K562 (cell line): Measurements from ENCODE around the gene BCAS3. TPM values are rescaled to one million over a fixed set of nuclear protein-coding genes. Genes with fewer than 3 reads are reported as not detected.

Experiments
- ATAC-seq: fragments of 200-7000 bp; cut with Tn5 transposase; 3 replicates; pipeline ENCODE4 v1.9.1; 2020; ENCODE audit warnings: moderate library complexity
- BruUV-seq: library from RNA; stranded (reverse); fragments of 400-500 nt; replicated peaks from 2 replicates; lab custom pipeline; 2021; lab: Mats Ljungman, UMichigan
- CTCF ChIA-PET: fragments of 300-600 bp; formaldehyde crosslinking; extraction: SDS; loops from one replicate; lab custom pipeline; 2021; ENCODE audit warnings: low intra/inter-chr PET ratio; lab: Yijun Ruan, JAX
- POLR2A ChIA-PET: fragments of 300-600, 350-650 bp; sonication (Branson Sonifier 250); formaldehyde crosslinking; extraction: SDS; loops from one replicate; lab custom pipeline; 2021; ENCODE audit warnings: antibody characterized with exemption, inconsistent platforms; lab: Yijun Ruan, JAX
- DNase-seq, 4 experiments: peaks; one replicate each; pipeline versions ENCODE4 v3.0.0 to v3.0.0-alpha.2; 2011 to 2018; ENCODE audit warnings: low spot score in 3 of 4, mixed read lengths in 3 of 4; ENCODE audit errors: extremely low read depth in 1 of 4
- FAIRE-seq: peaks from 2 replicates; lab custom pipeline; 2011; peaks lifted over from hg19 to GRCh38; lab: Jason Lieb, UNC
- H2AFZ ChIP-seq: 2 replicates; pipeline ENCODE4 v1.6.0; 2011; ENCODE audit warnings: low read depth, low read length, control low read depth, inconsistent platforms
- H3K27ac ChIP-seq: fragments of 200-600 bp; 3 replicates; pipeline ENCODE4 v1.8.0; 2011; ENCODE audit warnings: low read depth, mild to moderate bottlenecking, control low read depth, inconsistent platforms, low read length, moderate library complexity, mixed read lengths; ENCODE audit errors: extremely low read depth
- H3K27me3 ChIP-seq, 2 experiments: fragments of 300-600 bp in 1 of 2; 2 replicates in 1 of 2; 3 replicates in 1 of 2; pipeline versions ENCODE4 v1.6.0 to v1.8.0; 2011; ENCODE audit warnings: inconsistent platforms in 2 of 2, low read length in 2 of 2, mild to moderate bottlenecking in 1 of 2, mixed read lengths in 1 of 2, moderate library complexity in 1 of 2; ENCODE audit not compliant: control insufficient read depth in 2 of 2, insufficient read depth in 2 of 2
- H3K36me3 ChIP-seq: fragments of 300-600 bp; 3 replicates; pipeline ENCODE4 v1.8.0; 2011; ENCODE audit warnings: mild to moderate bottlenecking, low read length, inconsistent platforms; ENCODE audit not compliant: control insufficient read depth, insufficient read depth
- H3K4me1 ChIP-seq, 2 experiments: fragments of 200-600 bp in 1 of 2; replicated peaks in 1 of 2; 2 replicates in 1 of 2; 3 replicates in 1 of 2; pipeline versions ENCODE4 v1.5.1 to v1.8.0; 2011; ENCODE audit warnings: inconsistent platforms in 2 of 2, low read length in 2 of 2, mild to moderate bottlenecking in 1 of 2, mixed read lengths in 1 of 2, moderate library complexity in 1 of 2; ENCODE audit not compliant: control insufficient read depth in 2 of 2, insufficient read depth in 2 of 2
- H3K4me2 ChIP-seq: 2 replicates; pipeline ENCODE4 v1.6.1; 2011; ENCODE audit warnings: low read length, control low read depth, inconsistent platforms, mixed read lengths; ENCODE audit not compliant: insufficient read depth
- H3K4me3 ChIP-seq: fragments of 200-600 bp; sonication (generic), shearing (Covaris generic); 2 replicates; pipeline ENCODE4 v1.5.1; 2016; ENCODE audit warnings: control low read depth, inconsistent platforms
- H3K79me2 ChIP-seq: fragments of 200-600 bp; 3 replicates; pipeline ENCODE4 v1.8.0; 2011; ENCODE audit warnings: low read length, inconsistent platforms; ENCODE audit not compliant: control insufficient read depth, insufficient read depth
- H3K9ac ChIP-seq, 2 experiments: 2 replicates each; pipeline versions ENCODE4 v1.6.0 to v1.6.1; 2011; ENCODE audit warnings: low read depth in 2 of 2, low read length in 2 of 2, control low read depth in 1 of 2, inconsistent platforms in 1 of 2, mild to moderate bottlenecking in 1 of 2, mixed read lengths in 1 of 2; ENCODE audit not compliant: insufficient read depth in 1 of 2
- H3K9me1 ChIP-seq: one replicate; pipeline ENCODE4 v1.6.0; 2011; ENCODE audit warnings: inconsistent platforms, mild to moderate bottlenecking, low read length, moderate library complexity; ENCODE audit not compliant: control insufficient read depth, insufficient read depth
- H3K9me3 ChIP-seq: replicated peaks from 2 replicates; pipeline ENCODE4 v1.5.1; 2011; ENCODE audit warnings: low read depth, low read length, inconsistent platforms; ENCODE audit not compliant: control insufficient read depth, insufficient read depth
- H4K20me1 ChIP-seq: replicated peaks from 2 replicates; pipeline ENCODE4 v1.6.1; 2011; ENCODE audit warnings: low read length, inconsistent platforms, mixed read lengths; ENCODE audit not compliant: control insufficient read depth, insufficient read depth
- GABPB1 ChIP-seq: sonication (generic); formaldehyde crosslinking; IDR thresholded peaks from 2 replicates; pipeline ENCODE4 v1.8.0; 2022; ENCODE audit warnings: mild to moderate bottlenecking, missing genetic modification reagents
- KAT7 ChIP-seq: sonication (generic); formaldehyde crosslinking; IDR thresholded peaks from 2 replicates; pipeline ENCODE4 v1.8.0; 2022; ENCODE audit warnings: missing genetic modification reagents, mild to moderate bottlenecking, borderline replicate concordance
- MTA2 ChIP-seq: fragments of 450-650 bp; IDR thresholded peaks from 2 replicates; pipeline ENCODE4 v1.6.1; 2016; ENCODE audit warnings: low read depth
- SMARCC2 ChIP-seq: fragments of 450-650 bp; IDR thresholded peaks from 2 replicates; pipeline ENCODE4 v1.6.1; 2017; ENCODE audit warnings: antibody characterized with exemption, moderate library complexity, mild to moderate bottlenecking, low read depth
- ZBTB11 ChIP-seq, 3 experiments: fragments of 200-800 bp in 1 of 3; fragments of 250-450 bp in 1 of 3; fragments of 450-650 bp in 1 of 3; sonication (Bioruptor Pico) in 1 of 3; sonication (Bioruptor generic) in 1 of 3; formaldehyde crosslinking in 1 of 3; IDR thresholded peaks; 2 replicates each; pipeline versions ENCODE4 v1.6.1 to v1.8.0; 2016 to 2022; ENCODE audit warnings: mild to moderate bottlenecking in 2 of 3, missing genetic modification characterization in 2 of 3, missing compliant biosample characterization in 1 of 3, moderate library complexity in 1 of 3
- ZFX ChIP-seq: sonication (generic); formaldehyde crosslinking; IDR thresholded peaks from 2 replicates; pipeline ENCODE4 v1.8.0; 2022; ENCODE audit warnings: mild to moderate bottlenecking, missing genetic modification reagents, moderate library complexity
- WGBS: fragments of 100-300 bp; shearing (Covaris generic); methylation state at CpG from one replicate; pipeline ENCODE4 v1.1.6; 2016; ENCODE audit warnings: low coverage, mixed read lengths; ENCODE audit not compliant: insufficient coverage; ENCODE audit errors: missing lambda C conversion rate; 5-methylcytosine and 5-hydroxymethylcytosine counted together
- in situ Hi-C: fragments of 300-500 bp; cut with MboI; formaldehyde crosslinking; loops from 4 replicates; pipeline ENCODE4 v1.15.0; 2018; ENCODE audit warnings: inconsistent platforms, mixed read lengths
- intact Hi-C: fragments of 100-400 bp; cut with micrococcal nuclease; formaldehyde crosslinking; loops from 2 replicates; pipeline ENCODE4 v1.14.2; 2022
- polyA plus RNA-seq, 8 experiments: library from polyadenylated mRNA; depleted of rRNA in 4 of 8; stranded (reverse) in 5 of 8; unstranded in 3 of 8; fragments of >200 nt; fragmentation: Nextera tagmentation in 2 of 8; fragmentation: Illumina TruSeq in 1 of 8; extraction: Ambion mirVana in 2 of 8; extraction: Trizol in 1 of 8; gene quantifications; 2 replicates each; pipeline versions ENCODE4 v1.2.1 to v1.2.3, GENCODE V29; 2011 to 2014; ENCODE audit warnings: inconsistent platforms in 1 of 8, missing spikeins in 1 of 8
- total RNA-seq, 7 experiments: library from RNA; depleted of rRNA in 6 of 7; stranded (reverse); fragments of >200 nt in 6 of 7; fragmentation: Illumina TruSeq in 2 of 7; extraction: Trizol in 2 of 7; gene quantifications; 2 replicates each; pipeline versions ENCODE4 v1.2.1 to v1.2.3, GENCODE V29; 2011 to 2021; ENCODE audit warnings: low replicate concordance in 1 of 7

Gene BCAS3
- total and polyA plus RNA-seq, 9 of the 15 experiments (the other 6 are each of a cell fraction or from before 2014, with no cell fraction given) = 1.9 to 5.5 (median 3.5) TPM

GRCh38 chr17:60749050-60749449, 71.4 kb downstream of the BCAS3 start:
- whole genome bisulfite sequencing = 0% methylated on average over 4 of the region's 4 CpGs
- intact Hi-C loops = no loop called here
- in situ Hi-C loops = no loop called here
- Histone ChIP-seq H3K9me3 (peaks cover 3% of the 10 kb centered on the region; the same call in 1 of the 2 replicates), H3K27ac (no peak overlapping the region), H2AFZ (no peak overlapping the region), H3K4me2 (no peak overlapping the region), H3K79me2 (no peaks in the 10 kb centered on the region), H3K27me3 (no peaks in the 10 kb centered on the region; a peak in 1 of 5 replicates), H3K4me3 (no peak overlapping the region), H3K9me1 (no peaks in the 10 kb centered on the region), H3K4me1 (no peaks in the 10 kb centered on the region), H3K36me3 (no peaks in the 10 kb centered on the region), H3K9ac (no peak overlapping the region), H4K20me1 (no peaks in the 10 kb centered on the region)
- FAIRE-seq = no peak
- TF ChIP-seq ZFX (CRISPR knock-in tag) = no peak
- peak in 1 of 3 experiments; percentile 95; a peak in 2 of 6 replicates for TF ChIP-seq ZBTB11 (CRISPR knock-in tag; IDR thresholded peaks at IDR 0.05)
- no peak for TF ChIP-seq SMARCC2
- TF ChIP-seq GABPB1 = no peak
- no peak for TF ChIP-seq KAT7 (CRISPR knock-in tag)
- no peak for TF ChIP-seq MTA2
- ChIA-PET POLR2A (no interaction called here), CTCF (no interaction called here)
- no TSS peak for BruUV-seq
- no peak for ATAC-seq
- DNase-seq = no peak
